NCI-H2196 treated with DMSO at 0.1 percent for 48 hours (cell line): ENCODE results near the gene GLIS1.
"Not testable (repeated sequence)": the region's sequence is repeated elsewhere in the genome, so short reads cannot be mapped to it uniquely, and the experiment has no call there.

Experiments
- DNase-seq: peaks from one replicate; lab custom pipeline; 2025; ENCODE audit not compliant: unreplicated experiment; lab: John Stamatoyannopoulos, UW

Gene GLIS1

GRCh38 chr1:53739109-53739681 is at the start of gene GLIS1:
Gene GLIS1 (minus strand): TSS chr1:53739164. CDS start chr1:53738064, 1,100 bp downstream.
- DNase-seq = peak; percentile 62

GRCh38 chr1:53787655-53788054 is 48.7 kb upstream of the GLIS1 start:
- DNase-seq = no peak

DNA sequence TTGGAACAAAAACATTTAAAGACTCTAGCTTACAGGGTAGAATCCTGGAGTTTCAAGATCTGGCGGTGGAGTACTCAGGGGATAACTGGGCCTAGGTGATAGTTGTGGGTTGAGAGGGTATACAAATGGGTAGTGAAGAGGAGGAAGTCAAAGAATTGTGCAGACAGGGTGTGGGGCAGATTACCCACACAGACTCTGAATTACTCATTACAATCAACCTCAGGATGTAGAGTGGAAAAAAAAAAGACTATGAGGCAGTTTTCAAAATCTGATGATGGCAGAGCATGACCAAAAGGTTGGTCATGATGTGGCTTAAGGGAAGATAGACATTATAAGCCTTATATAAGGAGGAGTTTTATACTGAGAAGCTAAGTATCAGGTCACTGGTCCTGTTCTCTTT is 44.1 kb upstream of the GLIS1 start:
- no peak for DNase-seq

GRCh38 chr1:53781654-53782053 is 42.7 kb upstream of the GLIS1 start:
- no peak for DNase-seq

GRCh38 chr1:53777272-53777671 is 38.3 kb upstream of the GLIS1 start:
- DNase-seq = no peak

DNA sequence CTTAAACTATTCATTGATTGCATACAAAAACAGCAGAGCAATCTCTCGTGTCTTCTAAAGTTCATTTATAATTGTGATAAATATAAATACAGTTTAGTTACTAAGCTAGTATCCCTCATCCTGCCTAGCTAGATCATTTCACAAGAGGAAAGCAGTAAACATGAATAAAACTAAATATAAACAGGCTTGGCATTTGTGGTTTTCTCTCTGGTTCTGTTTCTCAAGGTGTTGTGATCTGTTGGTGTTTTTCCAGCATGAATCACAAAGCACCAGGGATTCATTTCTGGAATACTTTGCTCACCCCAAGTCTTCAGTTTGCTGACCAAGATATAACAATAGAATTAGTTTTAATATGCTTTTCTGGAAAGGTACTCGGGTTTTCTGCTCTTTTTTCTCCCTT is 32.7 kb upstream of the GLIS1 start:
- no peak for DNase-seq

DNA sequence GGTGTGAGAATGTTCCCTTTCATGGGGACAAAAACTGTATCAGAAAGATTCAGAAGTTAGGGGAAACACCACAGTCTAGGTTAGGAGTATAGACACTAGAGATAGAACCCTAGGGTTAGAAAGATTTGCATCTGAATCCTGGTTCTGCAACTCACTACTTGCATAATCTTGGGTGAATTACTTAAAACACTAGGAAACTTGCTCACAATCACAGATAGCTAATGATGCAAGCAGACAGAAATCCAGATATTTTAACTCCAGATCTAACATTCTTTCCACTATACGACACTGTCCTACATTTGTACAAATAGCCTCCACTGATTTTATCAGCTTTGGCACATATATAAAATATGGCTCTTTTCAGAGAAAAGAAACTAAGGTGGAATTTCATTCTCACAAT is 30.8 kb upstream of the GLIS1 start:
- DNase-seq = no peak

DNA sequence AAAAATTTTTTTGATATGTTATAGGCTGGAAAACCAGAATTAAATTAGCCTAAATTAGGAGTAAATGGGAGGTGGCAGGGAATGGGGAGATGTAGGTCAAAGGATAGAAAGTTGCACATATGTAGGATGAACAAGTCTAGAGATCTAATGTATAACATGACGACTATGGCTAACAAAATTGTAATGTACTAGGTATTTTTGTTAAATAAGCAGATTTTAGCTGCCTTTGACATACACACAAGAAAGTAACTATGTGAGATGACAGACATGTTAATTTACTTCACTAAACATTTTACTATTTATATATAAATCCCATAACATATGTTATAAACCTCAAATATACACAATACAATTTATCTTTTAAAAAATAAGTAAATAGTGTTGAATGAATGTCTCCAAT is 30.2 kb upstream of the GLIS1 start:
- DNase-seq = no peak

GRCh38 chr1:53766831-53767405 is 28.0 kb upstream of the GLIS1 start:
- no peak for DNase-seq

DNA sequence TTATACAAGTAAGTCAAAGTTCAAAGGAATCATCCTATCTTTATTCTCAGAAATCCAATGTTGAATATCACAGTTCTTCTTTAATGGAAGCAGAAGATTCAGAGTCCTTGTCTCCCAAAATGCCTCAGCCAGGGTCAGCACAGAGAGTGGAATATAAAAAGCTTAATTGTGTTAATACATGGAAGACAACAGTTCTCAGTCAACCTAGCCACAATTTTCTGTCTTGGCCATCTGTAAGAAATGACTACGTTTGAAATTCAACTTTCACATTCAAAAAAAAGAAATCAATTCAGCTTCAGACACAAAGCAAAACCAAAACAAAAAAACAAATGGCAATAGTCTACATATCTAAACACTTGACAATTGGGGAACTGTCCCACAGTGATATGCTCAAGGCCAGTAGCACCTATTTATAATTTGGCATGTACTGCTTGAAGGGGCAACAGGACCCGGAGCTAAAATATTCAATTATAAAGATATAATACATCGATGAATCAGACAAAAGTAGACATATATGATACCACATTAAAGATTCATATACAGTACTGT is 27.3 kb upstream of the GLIS1 start:
- no peak for DNase-seq

GRCh38 chr1:53765657-53766056 is 26.7 kb upstream of the GLIS1 start:
- DNase-seq = no peak

DNA sequence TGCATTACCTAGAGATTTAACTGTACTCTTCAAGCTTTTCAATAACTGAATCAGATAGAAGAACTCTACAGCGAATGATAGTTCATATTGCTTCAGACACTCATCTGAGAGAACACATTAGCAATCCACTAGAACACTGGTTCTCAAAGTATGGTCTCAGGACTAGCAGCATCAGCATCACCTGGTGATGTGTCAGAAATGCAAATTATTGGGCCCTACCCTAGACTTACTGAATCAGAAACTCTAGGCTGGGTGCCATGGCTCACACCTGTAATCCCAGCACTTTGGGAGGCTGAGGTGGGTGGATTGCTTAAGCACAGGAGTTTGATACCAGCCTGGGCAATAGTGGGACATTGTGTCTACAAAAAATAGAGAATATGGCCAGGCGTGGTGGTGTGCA is 24.9 kb upstream of the GLIS1 start:
- no peak for DNase-seq

- no peak for DNase-seq
Observed at GRCh38 chr1:53763461-53763860, 24.5 kb upstream of the GLIS1 start.

GRCh38 chr1:53760497-53760896 is 21.5 kb upstream of the GLIS1 start:
- DNase-seq = not testable (repeated sequence)

DNA sequence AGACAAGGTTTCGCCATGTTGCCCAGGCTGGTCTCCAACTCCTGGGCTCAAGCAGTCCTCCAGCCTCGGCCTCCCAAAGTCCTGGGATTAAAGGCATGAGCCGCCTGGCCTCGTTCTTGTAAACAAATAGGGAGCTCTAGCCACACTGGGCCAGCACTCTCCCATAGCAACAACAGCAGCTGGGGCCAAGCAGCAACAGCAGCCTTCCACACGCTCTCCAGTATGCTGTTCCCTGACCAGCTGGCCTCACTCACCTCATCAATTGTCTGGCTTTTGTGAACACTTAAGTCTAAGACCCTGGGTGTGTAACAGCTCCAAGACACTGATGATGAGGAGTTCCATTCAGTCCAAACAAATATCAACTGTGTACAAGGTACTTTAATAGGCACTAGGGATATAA is 16.9 kb upstream of the GLIS1 start:
- no peak for DNase-seq

- DNase-seq = peak; percentile 9
Observed at GRCh38 chr1:53754484-53755312, 15.7 kb upstream of the GLIS1 start.

GRCh38 chr1:53752281-53752680 is 13.3 kb upstream of the GLIS1 start:
- no peak for DNase-seq

DNA sequence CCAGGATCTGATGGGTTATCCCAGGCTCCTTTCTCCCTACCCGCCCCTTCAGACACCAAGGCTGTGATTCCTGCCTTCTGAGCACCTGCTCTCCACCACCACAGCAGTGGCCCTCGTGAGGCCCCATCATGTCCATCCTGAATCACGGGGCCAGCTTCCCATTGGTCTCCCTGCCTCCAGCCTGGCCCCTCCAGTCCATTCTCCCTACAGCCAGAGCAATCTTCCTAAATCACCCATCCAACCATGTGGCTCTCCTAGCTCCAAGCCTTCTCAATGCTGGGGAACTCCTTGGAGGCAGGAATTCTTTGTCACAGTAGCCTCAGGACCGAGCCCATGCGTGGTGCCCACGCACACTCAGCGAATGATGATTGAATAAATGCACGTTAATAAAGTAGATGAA is 8.9 kb upstream of the GLIS1 start:
- no peak for DNase-seq

DNA sequence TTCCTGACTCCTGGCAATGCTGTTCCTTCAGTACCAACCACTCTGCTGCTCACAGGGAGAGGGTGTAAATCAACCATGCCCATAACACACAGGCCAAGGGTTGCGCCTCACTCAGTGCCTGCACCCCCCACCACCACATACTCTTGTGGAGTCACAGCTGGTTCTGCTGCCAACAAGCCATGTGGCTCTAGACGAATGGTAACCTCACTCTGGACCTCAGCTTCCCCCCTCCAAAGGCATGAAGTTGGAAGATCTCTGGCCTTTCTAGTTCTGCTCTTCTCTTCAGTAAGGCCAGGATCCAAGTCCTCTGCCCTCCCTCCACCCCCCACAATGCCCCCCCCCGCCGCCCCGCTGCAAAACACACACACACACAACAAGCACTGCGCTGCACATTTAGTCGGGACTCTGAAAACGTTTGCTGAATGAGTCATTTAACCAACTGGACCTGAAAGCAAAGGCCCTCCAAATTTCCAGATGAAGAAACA is 1.7 kb upstream of the GLIS1 start:
- DNase-seq = no peak

DNA sequence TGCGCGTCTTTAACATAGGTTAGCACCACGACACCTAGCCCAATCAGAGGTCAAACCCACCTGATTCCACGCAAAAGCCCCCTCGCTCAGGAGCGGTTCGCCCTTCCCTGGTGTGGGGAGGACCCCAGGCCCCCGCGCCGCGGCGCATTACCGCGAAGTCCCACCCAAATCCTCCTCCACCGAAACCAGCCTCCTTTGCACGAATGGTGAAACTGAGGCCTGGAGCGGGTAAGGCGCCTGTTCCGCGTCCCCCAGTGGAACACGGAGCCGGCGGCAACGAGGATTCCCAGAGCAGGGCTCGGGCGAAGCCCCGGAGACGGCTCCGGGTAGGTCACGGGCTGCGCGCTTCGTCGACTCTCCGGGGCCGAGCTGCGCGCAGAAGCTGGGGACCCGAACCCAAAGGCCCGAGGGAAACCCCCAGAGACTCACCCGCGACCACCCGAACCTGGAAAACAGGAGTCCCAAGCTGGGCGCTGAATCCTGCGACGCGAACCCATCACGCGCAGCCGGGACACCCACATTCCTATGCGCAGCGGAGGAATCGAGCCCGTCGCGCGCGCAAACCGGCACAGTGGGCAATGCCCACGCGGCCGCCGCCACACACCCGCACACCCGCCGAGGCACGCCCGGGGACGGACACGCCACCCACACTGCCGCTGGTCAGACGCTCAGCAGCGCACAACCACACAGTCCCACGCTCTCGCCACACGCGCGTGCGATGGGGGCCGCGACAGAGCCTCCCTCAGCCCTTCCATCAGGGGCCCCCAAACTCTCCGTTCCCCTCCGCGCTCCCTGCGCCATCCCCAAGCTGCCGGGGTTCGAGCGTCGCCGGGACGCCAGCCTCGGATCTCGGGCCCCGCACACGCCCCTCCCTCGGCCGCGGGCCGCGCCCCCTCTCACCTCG is 507 bp downstream of the GLIS1 start:
- DNase-seq = no peak

DNA sequence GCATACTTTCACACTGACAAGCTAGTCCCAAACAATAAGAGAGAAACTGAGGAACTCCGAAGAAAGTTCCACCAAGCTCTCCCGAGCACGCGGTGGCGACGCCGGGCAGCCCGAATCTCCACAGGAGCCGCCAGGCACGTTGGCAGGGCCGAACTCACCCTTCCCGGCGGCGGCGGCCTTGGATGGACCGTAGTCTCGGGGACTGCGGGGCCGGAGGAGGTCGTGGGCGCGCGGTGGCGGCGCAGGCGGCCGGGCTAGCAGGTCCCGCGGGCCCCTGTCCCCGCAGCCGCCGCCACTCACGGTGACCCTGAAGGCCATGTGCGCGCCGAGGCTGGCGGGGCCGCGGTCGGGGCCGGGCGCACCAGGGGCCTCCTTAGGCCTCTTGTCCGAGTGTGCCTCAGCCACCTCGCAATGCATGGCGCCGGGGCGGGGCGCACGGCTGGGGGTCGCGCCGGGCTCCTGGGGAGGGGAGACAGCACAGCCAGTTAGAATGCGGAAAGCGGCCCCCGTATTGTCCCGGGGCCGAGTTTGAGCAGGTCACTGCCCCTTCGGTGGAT is 1.2 kb downstream of the GLIS1 start:
- no peak for DNase-seq
